GM18502 (cell line): ENCODE measurements around the gene NEDD4L.

Experiments used
- ATAC-seq: cut with Tn5 transposase; IDR thresholded peaks from one replicate; pipeline ENCODE4 v1.9.1; 2021; ENCODE audit warnings: mild to moderate bottlenecking; ENCODE audit not compliant: unreplicated experiment, poor library complexity

NEDD4L gene

GRCh38 chr18:58324824-58325480 lies 280.9 kb downstream of the NEDD4L start:
- no peak for ATAC-seq

GRCh38 chr18:58325494-58325893 lies 281.5 kb downstream of the NEDD4L start:
- ATAC-seq: no peak

GRCh38 chr18:58334061-58334460 lies 290.0 kb downstream of the NEDD4L start:
- no peak for ATAC-seq

GRCh38 chr18:58335223-58335622 lies 291.2 kb downstream of the NEDD4L start:
- no peak for ATAC-seq

GRCh38 chr18:58335821-58336220 lies 291.8 kb downstream of the NEDD4L start:
- ATAC-seq: no peak

GRCh38 chr18:58336605-58337004 lies 292.6 kb downstream of the NEDD4L start:
- no peak for ATAC-seq

GRCh38 chr18:58337285-58337684 lies 293.3 kb downstream of the NEDD4L start:
- no peak for ATAC-seq

GRCh38 chr18:58337686-58338085 lies 293.7 kb downstream of the NEDD4L start:
- no peak for ATAC-seq

GRCh38 chr18:58338141-58338540 lies 294.1 kb downstream of the NEDD4L start:
- ATAC-seq: no peak

GRCh38 chr18:58338961-58339592 lies 295.1 kb downstream of the NEDD4L start:
- ATAC-seq: no peak

GRCh38 chr18:58339890-58340289 lies 295.9 kb downstream of the NEDD4L start:
- ATAC-seq: no peak

GRCh38 chr18:58341916-58342315 lies 297.9 kb downstream of the NEDD4L start:
- ATAC-seq: no peak

GRCh38 chr18:58344080-58344670 lies 300.1 kb downstream of the NEDD4L start:
- ATAC-seq: no peak

GRCh38 chr18:58344861-58345463 lies 300.9 kb downstream of the NEDD4L start:
- no peak for ATAC-seq

GRCh38 chr18:58345875-58346274 lies 301.8 kb downstream of the NEDD4L start:
- no peak for ATAC-seq

GRCh38 chr18:58347135-58347534 lies 303.1 kb downstream of the NEDD4L start:
- ATAC-seq: no peak

- ATAC-seq: no peak
These were observed 304.5 kb downstream of the NEDD4L start for GRCh38 chr18:58348517-58348916.

GRCh38 chr18:58348951-58349350 lies 304.9 kb downstream of the NEDD4L start:
- no peak for ATAC-seq

- ATAC-seq: no peak
These were observed 305.6 kb downstream of the NEDD4L start for GRCh38 chr18:58349650-58350049.

GRCh38 chr18:58350526-58350925 lies 306.5 kb downstream of the NEDD4L start:
- no peak for ATAC-seq

- no peak for ATAC-seq
These were observed 307.8 kb downstream of the NEDD4L start for GRCh38 chr18:58351776-58352175.
